ENCODE measurements around the gene UMAD1. TPM values are rescaled to one million over a fixed set of nuclear protein-coding genes. Genes with fewer than 3 reads are reported as not detected.

UMAD1 gene
- total and polyA plus RNA-seq, 2 of the 13 experiments (the other 11 are each of a cell fraction or from before 2014, with no cell fraction given), result 16.8 to 17.6 TPM

DNA sequence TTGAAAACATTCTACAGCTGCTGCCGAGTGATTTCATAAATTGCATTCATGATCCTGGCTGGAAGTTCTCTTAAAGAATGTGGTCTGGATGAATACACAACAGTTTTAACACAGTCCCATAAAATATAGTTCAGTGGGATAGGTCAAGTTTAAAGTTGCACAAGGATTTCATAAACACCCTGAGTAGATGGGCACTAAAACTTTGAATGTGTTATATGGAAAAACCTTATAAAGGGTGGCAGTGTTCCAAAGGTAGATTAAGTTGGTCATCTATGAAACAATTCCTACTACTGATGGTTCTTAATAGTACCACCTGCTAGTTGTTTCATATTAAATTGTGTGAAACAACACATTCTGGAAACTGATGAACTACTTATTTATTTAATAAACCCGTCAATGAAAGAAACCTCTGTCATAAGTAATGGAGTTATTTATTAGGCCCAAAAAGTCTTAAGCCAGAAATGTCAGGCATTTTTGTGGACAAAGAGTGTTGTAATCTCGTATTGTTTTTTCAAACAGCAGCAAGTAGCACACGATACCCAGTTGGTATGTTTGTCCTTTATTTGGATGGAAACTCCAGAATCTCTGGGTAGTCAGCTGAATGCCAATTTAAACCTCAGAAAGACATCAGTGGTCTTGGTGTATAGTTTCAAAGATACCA, 92.2 kb downstream of the UMAD1 start (continued):
- TF ChIP-seq, protein P1, sequence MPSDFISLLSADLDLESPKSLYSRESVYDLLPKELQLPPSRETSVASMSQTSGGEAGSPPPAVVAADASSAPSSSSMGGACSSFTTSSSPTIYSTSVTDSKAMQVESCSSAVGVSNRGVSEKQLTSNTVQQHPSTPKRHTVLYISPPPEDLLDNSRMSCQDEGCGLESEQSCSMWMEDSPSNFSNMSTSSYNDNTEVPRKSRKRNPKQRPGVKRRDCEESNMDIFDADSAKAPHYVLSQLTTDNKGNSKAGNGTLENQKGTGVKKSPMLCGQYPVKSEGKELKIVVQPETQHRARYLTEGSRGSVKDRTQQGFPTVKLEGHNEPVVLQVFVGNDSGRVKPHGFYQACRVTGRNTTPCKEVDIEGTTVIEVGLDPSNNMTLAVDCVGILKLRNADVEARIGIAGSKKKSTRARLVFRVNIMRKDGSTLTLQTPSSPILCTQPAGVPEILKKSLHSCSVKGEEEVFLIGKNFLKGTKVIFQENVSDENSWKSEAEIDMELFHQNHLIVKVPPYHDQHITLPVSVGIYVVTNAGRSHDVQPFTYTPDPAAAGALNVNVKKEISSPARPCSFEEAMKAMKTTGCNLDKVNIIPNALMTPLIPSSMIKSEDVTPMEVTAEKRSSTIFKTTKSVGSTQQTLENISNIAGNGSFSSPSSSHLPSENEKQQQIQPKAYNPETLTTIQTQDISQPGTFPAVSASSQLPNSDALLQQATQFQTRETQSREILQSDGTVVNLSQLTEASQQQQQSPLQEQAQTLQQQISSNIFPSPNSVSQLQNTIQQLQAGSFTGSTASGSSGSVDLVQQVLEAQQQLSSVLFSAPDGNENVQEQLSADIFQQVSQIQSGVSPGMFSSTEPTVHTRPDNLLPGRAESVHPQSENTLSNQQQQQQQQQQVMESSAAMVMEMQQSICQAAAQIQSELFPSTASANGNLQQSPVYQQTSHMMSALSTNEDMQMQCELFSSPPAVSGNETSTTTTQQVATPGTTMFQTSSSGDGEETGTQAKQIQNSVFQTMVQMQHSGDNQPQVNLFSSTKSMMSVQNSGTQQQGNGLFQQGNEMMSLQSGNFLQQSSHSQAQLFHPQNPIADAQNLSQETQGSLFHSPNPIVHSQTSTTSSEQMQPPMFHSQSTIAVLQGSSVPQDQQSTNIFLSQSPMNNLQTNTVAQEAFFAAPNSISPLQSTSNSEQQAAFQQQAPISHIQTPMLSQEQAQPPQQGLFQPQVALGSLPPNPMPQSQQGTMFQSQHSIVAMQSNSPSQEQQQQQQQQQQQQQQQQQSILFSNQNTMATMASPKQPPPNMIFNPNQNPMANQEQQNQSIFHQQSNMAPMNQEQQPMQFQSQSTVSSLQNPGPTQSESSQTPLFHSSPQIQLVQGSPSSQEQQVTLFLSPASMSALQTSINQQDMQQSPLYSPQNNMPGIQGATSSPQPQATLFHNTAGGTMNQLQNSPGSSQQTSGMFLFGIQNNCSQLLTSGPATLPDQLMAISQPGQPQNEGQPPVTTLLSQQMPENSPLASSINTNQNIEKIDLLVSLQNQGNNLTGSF (CRISPR knock-in tag; IDR thresholded peaks at IDR 0.05), result no peak
- TF ChIP-seq ZNF546 (CRISPR knock-in tag; conservative IDR thresholded peaks at IDR 0.05) (no peak), ZZZ3 (CRISPR knock-in tag; IDR thresholded peaks at IDR 0.05; ENCODE audit: borderline replicate concordance) (no peak), ZNF235 (CRISPR knock-in tag; IDR thresholded peaks at IDR 0.05; ENCODE audit: borderline replicate concordance) (no peak), ZBTB7A (CRISPR knock-in tag; IDR thresholded peaks at IDR 0.05) (no peak), GABPA (IDR thresholded peaks at IDR 0.05; ENCODE audit: low read depth, low read length) (no peak), GABPA (CRISPR knock-in tag; IDR thresholded peaks at IDR 0.05; ENCODE audit: low read depth) (no peak), PPARG (CRISPR knock-in tag; conservative IDR thresholded peaks at IDR 0.05) (no peak), ELF1 (CRISPR knock-in tag; IDR thresholded peaks at IDR 0.05) (no peak), ATM (IDR thresholded peaks at IDR 0.05; ENCODE audit: borderline replicate concordance) (no peak), BORCS8-MEF2B (CRISPR knock-in tag; IDR thresholded peaks at IDR 0.05) (no peak), GATAD2A (CRISPR knock-in tag; IDR thresholded peaks at IDR 0.05) (peak; percentile 45), ZNF567 (CRISPR knock-in tag; IDR thresholded peaks at IDR 0.05; ENCODE audit: borderline replicate concordance) (no peak), ESRRA (CRISPR knock-in tag; IDR thresholded peaks at IDR 0.05; ENCODE audit: low read depth) (no peak)
- TF ChIP-seq, protein P2, sequence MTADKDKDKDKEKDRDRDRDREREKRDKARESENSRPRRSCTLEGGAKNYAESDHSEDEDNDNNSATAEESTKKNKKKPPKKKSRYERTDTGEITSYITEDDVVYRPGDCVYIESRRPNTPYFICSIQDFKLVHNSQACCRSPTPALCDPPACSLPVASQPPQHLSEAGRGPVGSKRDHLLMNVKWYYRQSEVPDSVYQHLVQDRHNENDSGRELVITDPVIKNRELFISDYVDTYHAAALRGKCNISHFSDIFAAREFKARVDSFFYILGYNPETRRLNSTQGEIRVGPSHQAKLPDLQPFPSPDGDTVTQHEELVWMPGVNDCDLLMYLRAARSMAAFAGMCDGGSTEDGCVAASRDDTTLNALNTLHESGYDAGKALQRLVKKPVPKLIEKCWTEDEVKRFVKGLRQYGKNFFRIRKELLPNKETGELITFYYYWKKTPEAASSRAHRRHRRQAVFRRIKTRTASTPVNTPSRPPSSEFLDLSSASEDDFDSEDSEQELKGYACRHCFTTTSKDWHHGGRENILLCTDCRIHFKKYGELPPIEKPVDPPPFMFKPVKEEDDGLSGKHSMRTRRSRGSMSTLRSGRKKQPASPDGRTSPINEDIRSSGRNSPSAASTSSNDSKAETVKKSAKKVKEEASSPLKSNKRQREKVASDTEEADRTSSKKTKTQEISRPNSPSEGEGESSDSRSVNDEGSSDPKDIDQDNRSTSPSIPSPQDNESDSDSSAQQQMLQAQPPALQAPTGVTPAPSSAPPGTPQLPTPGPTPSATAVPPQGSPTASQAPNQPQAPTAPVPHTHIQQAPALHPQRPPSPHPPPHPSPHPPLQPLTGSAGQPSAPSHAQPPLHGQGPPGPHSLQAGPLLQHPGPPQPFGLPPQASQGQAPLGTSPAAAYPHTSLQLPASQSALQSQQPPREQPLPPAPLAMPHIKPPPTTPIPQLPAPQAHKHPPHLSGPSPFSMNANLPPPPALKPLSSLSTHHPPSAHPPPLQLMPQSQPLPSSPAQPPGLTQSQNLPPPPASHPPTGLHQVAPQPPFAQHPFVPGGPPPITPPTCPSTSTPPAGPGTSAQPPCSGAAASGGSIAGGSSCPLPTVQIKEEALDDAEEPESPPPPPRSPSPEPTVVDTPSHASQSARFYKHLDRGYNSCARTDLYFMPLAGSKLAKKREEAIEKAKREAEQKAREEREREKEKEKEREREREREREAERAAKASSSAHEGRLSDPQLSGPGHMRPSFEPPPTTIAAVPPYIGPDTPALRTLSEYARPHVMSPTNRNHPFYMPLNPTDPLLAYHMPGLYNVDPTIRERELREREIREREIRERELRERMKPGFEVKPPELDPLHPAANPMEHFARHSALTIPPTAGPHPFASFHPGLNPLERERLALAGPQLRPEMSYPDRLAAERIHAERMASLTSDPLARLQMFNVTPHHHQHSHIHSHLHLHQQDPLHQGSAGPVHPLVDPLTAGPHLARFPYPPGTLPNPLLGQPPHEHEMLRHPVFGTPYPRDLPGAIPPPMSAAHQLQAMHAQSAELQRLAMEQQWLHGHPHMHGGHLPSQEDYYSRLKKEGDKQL (CRISPR knock-in tag; IDR thresholded peaks at IDR 0.05; ENCODE audit: low read depth), result no peak
- TF ChIP-seq, protein P3, sequence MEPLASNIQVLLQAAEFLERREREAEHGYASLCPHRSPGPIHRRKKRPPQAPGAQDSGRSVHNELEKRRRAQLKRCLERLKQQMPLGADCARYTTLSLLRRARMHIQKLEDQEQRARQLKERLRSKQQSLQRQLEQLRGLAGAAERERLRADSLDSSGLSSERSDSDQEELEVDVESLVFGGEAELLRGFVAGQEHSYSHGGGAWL (CRISPR knock-in tag; IDR thresholded peaks at IDR 0.05), result no peak
- TF ChIP-seq, protein P4, sequence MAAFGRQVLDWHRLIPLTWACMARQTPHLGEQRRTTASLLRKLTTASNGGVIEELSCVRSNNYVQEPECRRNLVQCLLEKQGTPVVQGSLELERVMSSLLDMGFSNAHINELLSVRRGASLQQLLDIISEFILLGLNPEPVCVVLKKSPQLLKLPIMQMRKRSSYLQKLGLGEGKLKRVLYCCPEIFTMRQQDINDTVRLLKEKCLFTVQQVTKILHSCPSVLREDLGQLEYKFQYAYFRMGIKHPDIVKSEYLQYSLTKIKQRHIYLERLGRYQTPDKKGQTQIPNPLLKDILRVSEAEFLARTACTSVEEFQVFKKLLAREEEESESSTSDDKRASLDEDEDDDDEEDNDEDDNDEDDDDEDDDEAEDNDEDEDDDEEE (CRISPR knock-in tag; IDR thresholded peaks at IDR 0.05), result no peak
